ENCODE data around the gene GRAMD4. TPM values are rescaled to one million over a fixed set of nuclear protein-coding genes. Genes with fewer than 3 reads are reported as not detected.

The GRAMD4 gene
- total RNA-seq, 2 experiments from 2014 or later, result 50.4 to 52.0 TPM

GRCh38 chr22:46669201-46669600, 49.0 kb downstream of the GRAMD4 start:
- Mint-ChIP-seq H3K9me3 (no peaks in the 10 kb centered on the region), H3K27me3 (no peaks in the 10 kb centered on the region), H3K4me1 (ENCODE audit: low read depth) (peaks cover 20% of the 10 kb centered on the region), H3K36me3 (peaks cover 4% of the 10 kb centered on the region), H3K4me3 (no peak overlapping the region), H3K27ac (no peak overlapping the region)
- ChIA-PET CTCF (no interaction called here), POLR2A (no interaction called here)
- intact Hi-C loops (cut with micrococcal nuclease), result no loop called here
- no peak for DNase-seq

GRCh38 chr22:46671824-46672432, 51.7 kb downstream of the GRAMD4 start:
- intact Hi-C loops (cut with micrococcal nuclease), result loop anchor here (5.0 kb wide), 1 partner anchor 110 kb away; no protein-coding TSS in a partner anchor
- Mint-ChIP-seq H3K27ac (peak overlapping the region; percentile 56), H3K4me3 (no peak overlapping the region), H3K9me3 (no peaks in the 10 kb centered on the region), H3K4me1 (ENCODE audit: low read depth) (peaks cover 40% of the 10 kb centered on the region), H3K36me3 (peaks cover 18% of the 10 kb centered on the region), H3K27me3 (no peaks in the 10 kb centered on the region)
- no peak for DNase-seq
- CTCF ChIA-PET, result interaction anchor here (2.5 kb wide), 1 partner anchor 109 kb away, joined by 10 read pairs; no protein-coding TSS in a partner anchor
- POLR2A ChIA-PET, result no interaction called here

- Mint-ChIP-seq H3K27ac (peak overlapping the region; percentile 98), H3K36me3 (peaks cover 18% of the 10 kb centered on the region), H3K4me3 (no peak overlapping the region), H3K9me3 (no peaks in the 10 kb centered on the region), H3K4me1 (ENCODE audit: low read depth) (peaks cover 41% of the 10 kb centered on the region), H3K27me3 (no peaks in the 10 kb centered on the region)
- intact Hi-C loops (cut with micrococcal nuclease), result loop anchor here (5.0 kb wide), 1 partner anchor 110 kb away; no protein-coding TSS in a partner anchor
- ChIA-PET POLR2A (no interaction called here), CTCF (interaction anchor here (2.5 kb wide), 1 partner anchor 109 kb away, joined by 10 read pairs; no protein-coding TSS in a partner anchor)
- no peak for DNase-seq
Observed at GRCh38 chr22:46672731-46673130, 52.5 kb downstream of the GRAMD4 start.

- peak; percentile 34 for DNase-seq
- peak overlapping the region; percentile 98 for H3K27ac Mint-ChIP-seq
- peaks cover 43% of the 10 kb centered on the region for H3K4me1 Mint-ChIP-seq (ENCODE audit: low read depth)
- ChIA-PET CTCF (interaction anchor here (2.5 kb wide), 1 partner anchor 110 kb away, joined by 10 read pairs; no protein-coding TSS in a partner anchor), POLR2A (no interaction called here)
- peaks cover 18% of the 10 kb centered on the region for H3K36me3 Mint-ChIP-seq
- intact Hi-C loops (cut with micrococcal nuclease), result loop anchor here (5.0 kb wide), 1 partner anchor 111 kb away; no protein-coding TSS in a partner anchor
- H3K4me3 Mint-ChIP-seq, result peak overlapping the region; percentile 87
- no peaks in the 10 kb centered on the region for H3K9me3 Mint-ChIP-seq
- H3K27me3 Mint-ChIP-seq, result no peaks in the 10 kb centered on the region
Observed at GRCh38 chr22:46673205-46673604, 53.0 kb downstream of the GRAMD4 start.

GRCh38 chr22:46673662-46674236, 53.6 kb downstream of the GRAMD4 start:
- Mint-ChIP-seq H3K27ac (peak overlapping the region; percentile 98), H3K27me3 (no peaks in the 10 kb centered on the region), H3K4me1 (ENCODE audit: low read depth) (peaks cover 45% of the 10 kb centered on the region), H3K4me3 (peak overlapping the region; percentile 87), H3K36me3 (peaks cover 16% of the 10 kb centered on the region), H3K9me3 (no peaks in the 10 kb centered on the region)
- CTCF ChIA-PET, result interaction anchor here (0.9 kb wide), 1 partner anchor 110 kb away, joined by 5 read pairs; no protein-coding TSS in a partner anchor
- intact Hi-C loops (cut with micrococcal nuclease), result loop anchor here (1.0 to 5.0 kb wide), 6 partner anchors 12 to 118 kb away; no protein-coding TSS in a partner anchor
- peak; percentile 45 for DNase-seq
- POLR2A ChIA-PET, result no interaction called here

DNA sequence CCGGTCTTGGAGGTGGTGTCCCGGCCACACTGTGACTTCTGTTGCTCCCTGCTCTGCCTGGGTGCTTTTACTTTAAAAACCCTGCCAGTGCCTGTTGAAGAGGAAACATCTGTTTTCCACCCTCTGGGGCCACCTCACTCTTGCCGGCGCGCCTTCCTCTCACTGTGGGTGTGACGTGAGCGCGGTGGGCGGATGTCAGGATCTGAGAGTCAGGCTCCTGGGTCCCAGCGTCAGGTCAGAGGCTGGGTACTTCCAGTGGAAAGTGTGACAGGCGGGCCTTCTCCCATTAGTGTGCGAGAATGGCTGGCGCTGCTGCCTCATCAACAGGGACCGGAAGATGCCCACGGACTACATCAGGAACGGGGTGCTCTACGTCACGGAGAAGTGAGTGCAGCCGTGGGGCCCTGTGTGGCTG, 54.2 kb downstream of the GRAMD4 start:
- POLR2A ChIA-PET, result no interaction called here
- intact Hi-C loops (cut with micrococcal nuclease), result loop anchor here (1.0 to 5.0 kb wide), 6 partner anchors 13 to 117 kb away; no protein-coding TSS in a partner anchor

DNA sequence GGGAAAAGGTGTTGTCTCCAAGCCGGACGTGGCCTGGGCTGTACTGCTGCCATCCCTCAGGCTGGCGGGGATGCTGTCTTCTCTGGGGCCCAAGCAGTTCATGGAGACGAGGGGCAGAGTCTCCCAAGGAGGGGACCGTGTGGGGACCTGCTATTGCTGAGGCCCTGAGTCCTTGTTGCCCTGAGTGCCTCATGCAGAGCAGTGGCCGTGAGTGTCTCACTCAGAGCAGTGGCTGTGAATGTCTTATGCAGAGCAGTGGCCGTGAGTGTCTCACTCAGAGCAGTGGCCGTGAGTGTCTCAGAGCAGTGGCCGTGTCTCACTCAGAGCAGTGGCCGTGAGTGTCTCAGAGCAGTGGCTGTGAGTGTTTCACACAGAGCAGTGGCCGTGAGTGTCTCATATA, 54.7 kb downstream of the GRAMD4 start:
- peak; percentile 54 for DNase-seq
- ChIA-PET POLR2A (interaction anchor here (1.0 kb wide), 1 partner anchor 60 kb away, joined by 3 read pairs; no protein-coding TSS in a partner anchor), CTCF (interaction anchor here (1.1 kb wide), 1 partner anchor 112 kb away, joined by 8 read pairs; no protein-coding TSS in a partner anchor)
- H3K27ac Mint-ChIP-seq, result peak overlapping the region; percentile 98
- H3K4me3 Mint-ChIP-seq, result peak overlapping the region; percentile 87
- H3K9me3 Mint-ChIP-seq, result no peaks in the 10 kb centered on the region
- peaks cover 45% of the 10 kb centered on the region for H3K4me1 Mint-ChIP-seq (ENCODE audit: low read depth)
- peaks cover 13% of the 10 kb centered on the region for H3K36me3 Mint-ChIP-seq
- no peaks in the 10 kb centered on the region for H3K27me3 Mint-ChIP-seq
- intact Hi-C loops (cut with micrococcal nuclease), result loop anchor here (1.0 to 5.0 kb wide), 6 partner anchors 14 to 116 kb away; no protein-coding TSS in a partner anchor

More for the DNA sequence above, 54.2 kb downstream of the GRAMD4 start:
- Mint-ChIP-seq H3K27ac (peak overlapping the region; percentile 98), H3K4me3 (peak overlapping the region; percentile 87), H3K9me3 (no peaks in the 10 kb centered on the region), H3K27me3 (no peaks in the 10 kb centered on the region), H3K36me3 (peaks cover 13% of the 10 kb centered on the region), H3K4me1 (ENCODE audit: low read depth) (peaks cover 45% of the 10 kb centered on the region)
- CTCF ChIA-PET, result interaction anchor here (0.9 kb wide), 1 partner anchor 111 kb away, joined by 5 read pairs; no protein-coding TSS in a partner anchor
- DNase-seq, result peak; percentile 99

- ChIA-PET POLR2A (interaction anchor here (1.0 kb wide), 1 partner anchor 61 kb away, joined by 3 read pairs; no protein-coding TSS in a partner anchor), CTCF (interaction anchor here (1.1 kb wide), 2 partner anchors 111 to 112 kb away, joined by 3 to 8 read pairs; no protein-coding TSS in a partner anchor)
- intact Hi-C loops (cut with micrococcal nuclease), result no loop called here
- no peaks in the 10 kb centered on the region for H3K9me3 Mint-ChIP-seq
- H3K4me1 Mint-ChIP-seq (ENCODE audit: low read depth), result peaks cover 45% of the 10 kb centered on the region
- DNase-seq, result no peak
- H3K36me3 Mint-ChIP-seq, result peaks cover 13% of the 10 kb centered on the region
- H3K4me3 Mint-ChIP-seq, result peak overlapping the region; percentile 87
- no peaks in the 10 kb centered on the region for H3K27me3 Mint-ChIP-seq
- peak overlapping the region; percentile 98 for H3K27ac Mint-ChIP-seq
Observed at GRCh38 chr22:46675479-46675878, 55.3 kb downstream of the GRAMD4 start.

DNA sequence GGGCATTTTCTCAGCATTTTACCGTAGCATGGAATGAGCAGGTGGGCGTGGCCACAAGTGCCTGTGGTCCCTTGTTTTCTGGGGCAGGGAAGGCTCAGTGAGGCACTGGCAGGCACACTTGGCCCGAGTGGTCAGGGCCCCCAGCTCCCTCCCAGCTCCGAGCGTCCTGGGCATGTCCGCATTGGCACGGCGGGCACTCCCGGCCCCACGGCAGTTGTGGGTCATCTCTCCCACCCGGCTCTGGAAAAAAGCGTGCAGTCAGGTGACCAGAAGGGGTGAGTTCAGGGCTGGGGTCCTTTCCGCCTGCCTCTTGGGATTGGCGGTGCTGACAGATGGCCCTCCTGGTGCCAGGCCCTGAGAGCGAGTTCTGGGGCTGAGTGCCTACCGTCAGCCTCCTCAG, 55.8 kb downstream of the GRAMD4 start:
- intact Hi-C loops (cut with micrococcal nuclease), result no loop called here
- H3K27ac Mint-ChIP-seq, result peak overlapping the region; percentile 98
- peak overlapping the region; percentile 87 for H3K4me3 Mint-ChIP-seq
- no peaks in the 10 kb centered on the region for H3K9me3 Mint-ChIP-seq
- ChIA-PET CTCF (interaction anchor here (1.1 kb wide), 2 partner anchors 112 to 113 kb away, joined by 3 to 8 read pairs; no protein-coding TSS in a partner anchor), POLR2A (interaction anchor here (1.0 kb wide), 1 partner anchor 62 kb away, joined by 3 read pairs; no protein-coding TSS in a partner anchor)
- no peak for DNase-seq
- peaks cover 13% of the 10 kb centered on the region for H3K36me3 Mint-ChIP-seq
- H3K4me1 Mint-ChIP-seq (ENCODE audit: low read depth), result peaks cover 46% of the 10 kb centered on the region
- no peaks in the 10 kb centered on the region for H3K27me3 Mint-ChIP-seq

GRCh38 chr22:46676479-46676878, 56.3 kb downstream of the GRAMD4 start:
- Mint-ChIP-seq H3K27me3 (no peaks in the 10 kb centered on the region), H3K36me3 (peaks cover 13% of the 10 kb centered on the region), H3K27ac (peak overlapping the region; percentile 98), H3K4me3 (peak overlapping the region; percentile 87), H3K4me1 (ENCODE audit: low read depth) (peaks cover 47% of the 10 kb centered on the region), H3K9me3 (no peaks in the 10 kb centered on the region)
- POLR2A ChIA-PET, result no interaction called here
- intact Hi-C loops (cut with micrococcal nuclease), result no loop called here
- CTCF ChIA-PET, result interaction anchor here (1.4 kb wide), 1 partner anchor 113 kb away, joined by 6 read pairs; no protein-coding TSS in a partner anchor
- DNase-seq, result no peak

DNA sequence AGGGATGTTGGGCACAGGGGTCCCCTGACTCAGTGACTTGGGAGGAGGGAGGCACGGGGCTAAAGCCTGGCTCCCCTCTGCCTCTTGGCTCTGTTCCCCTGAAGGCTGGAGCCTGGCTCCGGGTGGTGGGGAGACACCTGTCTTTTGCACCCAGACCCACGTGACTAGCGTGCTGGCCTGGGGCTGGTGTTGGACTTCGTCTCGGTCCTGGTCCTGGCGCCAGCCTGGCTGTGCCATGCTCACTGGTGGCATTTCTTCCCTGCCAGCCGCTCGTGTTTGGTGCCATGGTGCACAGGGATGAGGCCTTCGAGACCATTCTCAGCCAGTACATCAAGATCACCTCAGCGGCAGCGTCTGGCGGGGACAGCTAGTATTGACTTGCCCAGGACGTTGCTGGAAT, 56.7 kb downstream of the GRAMD4 start:
- peaks cover 13% of the 10 kb centered on the region for H3K36me3 Mint-ChIP-seq
- CTCF ChIA-PET, result interaction anchor here (1.4 kb wide), 1 partner anchor 113 kb away, joined by 6 read pairs; no protein-coding TSS in a partner anchor
- POLR2A ChIA-PET, result no interaction called here
- peaks cover 47% of the 10 kb centered on the region for H3K4me1 Mint-ChIP-seq (ENCODE audit: low read depth)
- no peaks in the 10 kb centered on the region for H3K27me3 Mint-ChIP-seq
- intact Hi-C loops (cut with micrococcal nuclease), result no loop called here
- H3K4me3 Mint-ChIP-seq, result peak overlapping the region; percentile 87
- DNase-seq, result no peak
- H3K27ac Mint-ChIP-seq, result peak overlapping the region; percentile 64
- no peaks in the 10 kb centered on the region for H3K9me3 Mint-ChIP-seq

Measured in activated CD4-positive, alpha-beta memory T cell treated with anti-CD3 and anti-CD28 coated beads for 36 hours (primary cell).